Inferior parietal cortex (tissue), 1 donor: ENCODE measurements around the gene UBXN2A.
"Not testable (repeated sequence)": the region's sequence is repeated elsewhere in the genome, so short reads cannot be mapped to it uniquely, and the experiment has no call there.

ENCODE experiments used
- DNase-seq: peaks from one replicate; pipeline ENCODE4 v3.0.0-alpha.2; 2016; ENCODE audit errors: extremely low spot score

Gene UBXN2A

DNA sequence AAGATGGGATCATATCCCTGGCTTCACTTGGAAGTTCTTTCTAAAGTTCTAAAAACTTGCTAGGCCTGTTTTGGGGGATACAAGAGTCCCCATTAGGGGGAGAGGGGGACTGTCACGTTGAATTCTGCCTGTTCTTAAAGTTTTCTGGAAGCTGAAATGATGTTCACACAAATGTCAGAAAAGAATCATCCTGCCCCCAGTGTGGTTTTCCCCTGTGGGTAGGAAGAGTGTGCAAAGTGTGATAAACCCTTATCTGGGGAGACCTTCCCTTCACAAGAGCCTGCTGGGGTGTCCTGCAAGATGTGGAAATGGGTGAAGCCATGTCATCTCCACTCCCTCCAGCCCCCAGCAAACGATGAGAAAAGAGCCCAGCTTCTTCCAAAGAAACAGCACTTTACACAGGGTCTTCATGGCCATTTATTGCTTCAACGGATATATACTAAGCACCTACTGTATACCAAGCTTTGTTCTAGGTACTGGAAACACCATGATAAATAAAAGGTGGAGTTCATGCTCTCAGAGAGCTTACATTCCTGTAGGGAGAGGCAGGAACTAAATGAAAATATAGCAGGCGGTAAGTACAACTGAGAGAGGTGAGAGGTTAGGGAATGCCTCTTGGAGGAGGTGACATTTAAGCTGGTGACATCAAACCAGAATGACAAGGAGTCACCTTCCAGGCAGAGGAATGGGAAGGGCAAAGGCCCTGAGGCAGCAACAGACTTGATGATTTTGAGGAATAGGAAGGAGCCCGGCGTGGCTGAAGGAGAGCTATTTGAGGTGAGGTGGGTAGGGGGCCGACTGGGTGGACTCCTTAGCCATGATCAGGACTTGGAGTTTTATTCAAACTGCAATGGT is 71.2 kb downstream of the UBXN2A start:
- DNase-seq = peak; percentile 29

GRCh38 chr2:24012521-24013188 is 72.4 kb downstream of the UBXN2A start:
- no peak for DNase-seq

GRCh38 chr2:24014902-24015301 is 74.6 kb downstream of the UBXN2A start:
- DNase-seq = not testable (repeated sequence)

- DNase-seq = no peak
Measured at GRCh38 chr2:24015562-24016375, 75.5 kb downstream of the UBXN2A start.

DNA sequence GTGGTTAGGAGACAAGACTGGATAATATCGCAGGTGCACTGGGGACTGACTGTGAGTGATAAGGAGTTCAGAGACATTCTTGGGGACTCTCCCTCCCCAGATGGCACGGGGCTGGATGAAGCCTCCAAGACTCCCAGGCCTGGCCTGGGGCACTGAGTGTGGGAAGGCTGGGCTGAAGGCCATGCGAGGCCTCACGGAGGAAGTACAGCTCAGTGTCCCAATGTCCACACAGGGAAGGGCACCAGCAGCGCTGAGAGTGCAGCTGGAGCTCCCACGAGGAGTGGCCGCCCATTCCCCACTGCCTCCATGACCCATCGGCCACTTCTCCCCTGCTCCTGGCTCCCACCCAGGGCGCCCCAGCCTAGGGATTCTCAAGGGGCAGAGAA is 76.1 kb downstream of the UBXN2A start:
- no peak for DNase-seq

DNA sequence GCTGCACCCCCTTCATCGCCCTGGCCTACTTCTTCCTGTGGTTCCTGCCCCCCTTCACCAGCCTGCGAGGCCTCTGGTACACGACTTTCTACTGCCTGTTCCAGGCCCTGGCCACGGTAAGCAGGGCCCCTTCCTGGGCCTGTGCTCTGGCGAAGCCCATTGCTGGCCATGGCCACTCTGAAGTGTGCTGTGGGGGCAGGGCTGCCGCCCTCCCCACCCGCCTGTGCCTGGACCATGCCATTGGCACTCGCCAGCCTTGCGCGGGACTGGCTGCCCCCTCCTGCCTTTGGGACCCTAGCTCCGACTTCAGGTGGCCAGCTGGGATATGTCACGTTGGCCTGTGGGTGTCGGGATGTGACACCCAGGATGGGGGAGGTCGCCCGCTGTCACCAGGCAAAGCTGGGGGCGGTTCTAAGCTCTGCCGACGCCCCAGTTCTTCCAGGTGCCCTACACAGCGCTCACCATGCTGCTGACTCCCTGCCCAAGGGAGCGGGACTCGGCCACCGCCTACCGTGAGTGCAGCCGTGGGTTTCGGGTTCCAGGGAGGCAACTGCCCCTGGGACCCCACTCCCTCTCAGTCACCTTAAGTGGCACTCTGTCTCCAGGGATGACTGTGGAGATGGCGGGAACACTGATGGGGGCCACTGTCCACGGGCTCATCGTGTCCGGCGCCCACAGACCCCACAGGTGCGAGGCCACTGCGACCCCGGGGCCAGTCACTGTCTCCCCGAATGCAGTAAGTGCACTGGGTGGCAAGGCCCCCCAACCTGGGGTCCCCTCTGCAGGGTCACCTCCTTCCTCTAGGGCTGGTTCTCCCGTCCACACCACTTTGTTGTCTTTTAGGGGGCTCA is 76.8 kb downstream of the UBXN2A start:
- DNase-seq = no peak

DNA sequence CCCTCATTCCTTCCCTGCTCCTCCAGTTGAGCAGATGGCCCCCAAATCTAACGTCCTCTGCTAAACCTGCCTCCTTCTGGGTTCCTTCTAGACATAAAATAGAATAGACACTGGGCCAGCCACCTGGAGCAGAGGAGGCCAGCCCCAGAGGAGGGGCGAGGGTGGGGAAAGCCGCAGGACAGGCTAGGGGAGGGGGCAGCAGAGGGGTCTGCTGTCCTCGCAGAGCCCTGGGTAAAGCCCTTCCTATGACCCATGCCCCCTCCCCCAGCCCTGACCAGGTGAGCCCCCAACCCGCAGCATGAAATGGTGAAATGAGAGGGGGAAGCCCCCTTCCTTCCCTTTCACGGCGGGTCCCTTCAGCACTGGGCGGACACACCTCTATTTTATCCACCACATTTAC is 77.4 kb downstream of the UBXN2A start:
- DNase-seq = no peak

GRCh38 chr2:24018241-24018640 is 78.0 kb downstream of the UBXN2A start:
- no peak for DNase-seq

- DNase-seq = no peak
Measured at GRCh38 chr2:24019729-24020128, 79.5 kb downstream of the UBXN2A start.

DNA sequence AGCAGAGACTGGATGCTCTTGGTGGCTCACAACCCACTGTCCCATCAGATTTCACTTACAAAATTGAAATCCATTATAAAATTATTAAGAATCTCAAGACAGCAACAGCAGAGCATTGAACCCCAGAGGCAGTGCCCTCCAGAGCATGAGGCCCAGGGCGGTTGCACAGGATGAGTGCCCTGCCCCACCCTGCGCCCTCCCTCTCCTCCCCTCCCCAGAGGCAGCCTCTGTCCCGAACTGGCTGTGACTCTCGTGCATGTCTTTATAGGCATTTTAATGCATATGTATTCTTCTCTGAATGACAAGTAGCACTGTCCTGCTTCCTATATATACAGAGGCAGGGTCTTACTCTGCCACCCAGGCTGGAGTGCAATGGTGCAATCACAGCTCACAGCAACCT is 80.0 kb downstream of the UBXN2A start:
- no peak for DNase-seq

- DNase-seq = no peak
Measured at GRCh38 chr2:24021122-24021998, 81.1 kb downstream of the UBXN2A start.

DNA sequence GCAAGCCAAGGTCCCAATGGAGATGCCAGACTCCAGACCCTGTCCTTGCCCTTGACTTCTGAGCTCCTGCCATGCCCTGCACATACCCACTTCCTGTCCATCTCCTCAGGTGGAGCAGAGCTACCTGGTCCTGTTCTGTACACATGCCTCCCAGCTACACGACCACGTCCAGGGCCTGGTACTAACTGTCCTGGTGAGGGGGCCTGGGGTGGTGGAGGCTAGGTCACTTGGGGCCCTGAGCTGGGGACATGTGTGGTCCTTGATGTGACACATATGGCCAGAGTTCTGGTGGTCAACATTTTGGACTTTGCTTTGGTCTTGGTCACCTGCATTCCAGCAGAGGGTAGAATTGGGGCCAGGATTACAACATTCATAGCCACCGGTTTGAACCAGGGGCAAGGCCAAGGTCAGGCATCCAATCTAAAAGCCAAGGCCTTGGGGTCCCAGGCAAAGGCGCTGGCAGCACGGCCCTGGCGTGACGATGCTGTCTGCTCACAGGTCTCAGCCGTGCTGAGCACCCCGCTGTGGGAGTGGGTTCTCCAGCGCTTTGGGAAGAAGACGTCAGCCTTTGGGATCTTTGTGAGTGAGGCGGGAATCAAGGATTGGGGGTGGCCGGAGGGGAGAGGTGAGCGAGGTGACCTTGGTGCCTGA is 82.2 kb downstream of the UBXN2A start:
- DNase-seq = no peak

GRCh38 chr2:24022975-24023575 is 82.8 kb downstream of the UBXN2A start:
- DNase-seq = no peak

DNA sequence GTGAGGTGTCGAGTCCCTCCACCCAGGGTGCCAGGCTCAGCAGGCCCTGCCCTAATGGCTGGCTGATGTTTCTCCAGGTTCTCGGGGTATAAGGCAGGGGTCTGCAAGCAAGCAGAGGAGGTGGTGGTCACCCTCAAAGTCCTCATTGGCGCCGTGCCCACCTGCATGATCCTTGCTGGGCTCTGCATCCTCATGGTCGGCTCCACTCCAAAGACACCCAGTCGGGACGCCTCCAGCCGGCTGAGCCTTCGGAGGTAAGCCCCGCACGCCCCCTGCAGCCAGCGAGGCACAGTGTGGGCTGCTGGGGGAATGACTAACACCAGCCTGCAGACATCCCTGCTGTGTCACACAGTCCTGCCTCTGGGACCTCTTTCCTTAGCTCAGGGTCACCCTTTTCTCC is 83.8 kb downstream of the UBXN2A start:
- DNase-seq = no peak

DNA sequence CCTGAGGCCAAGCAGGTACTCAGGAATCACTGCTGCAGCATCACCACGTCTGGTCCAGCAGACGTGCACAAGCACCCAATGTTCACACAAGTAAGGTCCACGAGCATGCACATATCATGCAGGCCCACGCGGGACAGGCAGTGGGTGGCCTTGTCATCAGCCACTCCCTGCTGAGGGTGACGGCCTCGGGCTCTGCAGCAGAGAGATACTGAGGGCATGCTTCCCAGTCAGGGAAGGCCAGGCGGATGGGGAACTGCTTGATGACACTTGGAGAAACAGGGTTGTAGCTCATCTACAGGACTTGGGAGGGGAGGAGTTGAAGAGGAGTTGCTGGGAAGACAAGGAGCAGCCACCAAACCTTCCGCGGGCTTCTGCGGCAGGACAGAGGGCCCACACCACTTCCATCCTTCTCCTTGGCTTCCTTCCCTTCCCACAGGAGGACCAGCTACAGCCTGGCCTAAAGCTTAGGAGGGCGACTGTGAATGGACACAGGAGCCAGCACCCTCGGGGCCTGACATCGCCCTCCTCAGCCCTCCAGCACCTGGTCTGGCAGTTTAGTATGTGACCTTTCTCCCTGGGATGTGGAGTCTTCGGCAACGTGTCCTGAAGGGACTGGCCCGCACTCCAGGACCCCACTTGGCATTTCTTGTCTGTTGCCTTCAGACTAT is 84.9 kb downstream of the UBXN2A start:
- no peak for DNase-seq

DNA sequence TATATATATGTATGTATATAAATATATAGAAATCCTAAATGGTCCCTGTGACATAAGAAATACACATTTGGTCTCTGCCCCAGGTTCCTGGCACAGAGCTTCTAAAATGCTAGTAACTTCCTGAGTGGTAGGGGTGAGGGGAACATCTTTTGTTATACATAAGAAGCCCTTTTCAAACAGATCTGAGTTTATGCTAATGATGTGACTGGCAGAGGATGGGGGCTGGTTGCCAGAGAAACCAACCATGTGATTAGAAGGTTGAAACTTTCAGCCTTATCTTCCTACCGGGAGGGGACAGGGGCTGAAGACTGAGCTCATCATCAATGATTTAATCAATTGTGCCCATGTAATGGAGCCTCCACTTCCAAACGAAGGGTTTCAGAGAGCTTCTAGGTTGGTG is 86.0 kb downstream of the UBXN2A start:
- DNase-seq = no peak

DNA sequence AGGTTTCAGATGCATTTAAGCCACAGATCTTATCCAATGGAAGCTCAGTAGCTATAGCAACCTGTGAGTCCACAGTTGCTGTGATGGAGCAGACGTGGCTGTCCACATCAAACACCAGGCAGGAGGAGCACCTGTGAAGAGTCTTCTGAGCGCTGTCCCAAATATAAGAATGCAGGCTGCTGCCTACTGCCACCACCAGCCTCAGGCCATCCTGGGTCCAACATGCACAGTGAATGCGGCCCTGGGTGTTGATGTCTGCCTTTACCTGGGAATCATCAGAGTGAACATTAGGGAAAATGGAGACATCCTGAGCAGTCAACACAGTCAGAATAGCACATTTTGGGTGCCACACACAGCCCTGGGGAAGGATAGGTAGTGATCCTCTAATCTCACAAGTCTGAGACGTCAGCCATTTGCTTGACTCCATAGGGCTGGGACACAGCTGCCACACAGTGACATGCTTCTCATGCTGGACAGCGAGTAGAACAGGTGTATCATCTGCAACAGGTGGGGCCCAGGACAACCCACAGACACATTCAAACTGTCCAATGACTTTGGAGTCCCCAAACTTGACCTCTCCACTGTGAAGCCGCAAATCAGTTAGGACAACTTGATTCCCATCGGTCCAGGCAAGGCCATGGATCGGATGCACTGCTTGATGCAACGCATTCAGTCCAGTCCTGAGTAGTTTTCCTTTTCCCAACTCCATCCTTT is 98.7 kb downstream of the UBXN2A start:
- no peak for DNase-seq

DNA sequence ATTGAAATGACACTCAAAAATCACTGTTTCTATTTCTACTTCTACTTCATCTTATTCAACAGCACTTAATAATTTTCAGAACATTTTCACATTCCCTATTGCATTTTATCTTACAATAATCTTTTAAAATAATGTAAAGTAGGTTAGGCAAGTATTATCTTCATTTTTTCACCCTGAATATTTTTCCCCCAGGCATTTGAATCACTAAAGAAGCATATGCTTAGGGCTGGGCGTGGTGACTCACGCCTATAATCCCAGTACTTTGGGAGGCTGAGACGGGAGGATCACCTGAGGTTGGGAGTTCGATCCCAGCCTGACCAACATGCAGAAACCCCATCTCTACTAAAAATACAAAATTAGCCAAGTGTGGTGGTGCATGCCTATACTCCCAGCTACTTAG is 100.2 kb downstream of the UBXN2A start:
- DNase-seq = no peak
